Measurements from ENCODE around the gene STX4.

DNA sequence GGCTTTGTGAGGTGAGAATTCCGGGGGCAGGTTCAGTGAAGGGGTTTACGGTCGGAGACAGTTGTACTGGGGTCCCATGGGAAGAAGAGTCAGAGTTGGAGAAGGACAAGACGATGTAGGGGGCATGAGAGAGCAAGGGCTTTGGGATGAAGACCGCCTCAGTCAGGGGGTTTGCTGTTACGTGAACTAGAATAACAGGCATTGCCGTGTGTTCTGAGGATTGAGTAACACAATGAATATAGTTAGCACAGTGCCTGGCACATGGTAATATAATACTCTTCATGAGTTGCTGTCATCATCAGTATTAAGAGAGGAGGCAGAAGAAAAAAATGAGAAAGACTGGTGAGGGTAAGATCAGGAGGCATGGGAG lies 41.4 kb downstream of the STX4 start:
- TF ChIP-seq, protein P1, sequence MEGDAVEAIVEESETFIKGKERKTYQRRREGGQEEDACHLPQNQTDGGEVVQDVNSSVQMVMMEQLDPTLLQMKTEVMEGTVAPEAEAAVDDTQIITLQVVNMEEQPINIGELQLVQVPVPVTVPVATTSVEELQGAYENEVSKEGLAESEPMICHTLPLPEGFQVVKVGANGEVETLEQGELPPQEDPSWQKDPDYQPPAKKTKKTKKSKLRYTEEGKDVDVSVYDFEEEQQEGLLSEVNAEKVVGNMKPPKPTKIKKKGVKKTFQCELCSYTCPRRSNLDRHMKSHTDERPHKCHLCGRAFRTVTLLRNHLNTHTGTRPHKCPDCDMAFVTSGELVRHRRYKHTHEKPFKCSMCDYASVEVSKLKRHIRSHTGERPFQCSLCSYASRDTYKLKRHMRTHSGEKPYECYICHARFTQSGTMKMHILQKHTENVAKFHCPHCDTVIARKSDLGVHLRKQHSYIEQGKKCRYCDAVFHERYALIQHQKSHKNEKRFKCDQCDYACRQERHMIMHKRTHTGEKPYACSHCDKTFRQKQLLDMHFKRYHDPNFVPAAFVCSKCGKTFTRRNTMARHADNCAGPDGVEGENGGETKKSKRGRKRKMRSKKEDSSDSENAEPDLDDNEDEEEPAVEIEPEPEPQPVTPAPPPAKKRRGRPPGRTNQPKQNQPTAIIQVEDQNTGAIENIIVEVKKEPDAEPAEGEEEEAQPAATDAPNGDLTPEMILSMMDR (IDR thresholded peaks at IDR 0.05; ENCODE audit: low read length): peak; percentile 15; the same call in 1 of the 2 replicates
- no peak for TF ChIP-seq EZH2 (IDR thresholded peaks at IDR 0.05; ENCODE audit: borderline replicate concordance, low read length)

Measured in OCI-LY1 (cell line).